GM13977 (cell line): Measurements from ENCODE around the gene MDFIC2.
"Not testable (repeated sequence)": the region's sequence is repeated elsewhere in the genome, so short reads cannot be mapped to it uniquely, and the experiment has no call there.

Experiments used
- DNase-seq: peaks from one replicate; pipeline ENCODE4 v3.0.0; 2012; ENCODE audit warnings: low spot score
- CTCF ChIP-seq: IDR thresholded peaks from 2 replicates; pipeline ENCODE4 v1.5.1; 2012; ENCODE audit warnings: mild to moderate bottlenecking, control low read depth; ENCODE audit not compliant: insufficient read depth; ENCODE audit errors: extremely low read depth, missing control alignments
- in situ Hi-C: fragments of 300-500 bp; cut with MboI; formaldehyde crosslinking; loops from one replicate; pipeline ENCODE4 v1.12.0; 2022; ENCODE audit warnings: low sequenced_read_pairs, low pct_unique_long_range_greater_than_20kb, mixed read lengths, inconsistent platforms; ENCODE audit not compliant: unreplicated experiment

The MDFIC2 gene

DNA sequence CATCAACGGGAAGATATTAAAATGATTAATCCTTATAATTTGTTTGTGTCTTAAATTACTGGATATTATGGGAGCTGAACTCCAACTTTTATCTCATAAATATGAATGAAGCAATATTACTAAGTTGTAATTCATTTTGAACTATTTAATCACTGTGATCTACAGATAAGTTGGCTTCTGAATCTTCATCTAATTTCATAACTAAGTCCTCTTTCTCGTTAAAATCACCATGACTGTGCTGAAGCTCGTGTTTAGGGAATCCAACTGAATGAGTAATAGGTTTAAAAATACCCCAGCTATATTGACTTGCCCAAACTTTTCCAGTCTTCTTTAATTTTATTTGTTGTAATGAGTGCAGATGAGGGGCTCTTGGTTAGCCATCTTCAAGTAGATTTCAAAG is 14.1 kb downstream of the MDFIC2 start:
- TF ChIP-seq CTCF = no peak
- in situ Hi-C loops = no loop called here
- no peak for DNase-seq

DNA sequence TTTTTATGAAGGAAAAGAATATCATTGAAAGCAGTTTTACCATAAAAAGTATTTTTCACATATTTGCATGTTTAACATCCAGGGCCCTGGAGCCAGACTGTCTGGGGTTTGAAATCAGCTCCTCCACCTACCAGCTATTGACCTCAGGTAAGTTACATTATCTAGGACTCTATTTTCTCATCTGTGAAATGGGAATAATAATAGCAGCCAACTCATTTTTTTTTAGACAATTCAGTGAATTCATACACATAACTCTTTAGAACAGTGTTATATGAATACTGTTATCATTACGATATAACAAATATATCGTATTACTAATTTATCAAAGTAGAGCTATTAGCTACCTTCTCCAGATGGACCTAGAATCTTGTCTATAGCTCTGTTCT is 21.3 kb downstream of the MDFIC2 start:
- in situ Hi-C loops = no loop called here

GRCh38 chr3:70290431-70291096 is 21.9 kb downstream of the MDFIC2 start:
- DNase-seq, in situ Hi-C loops: not testable (repeated sequence)

More for the DNA sequence above, 21.3 kb downstream of the MDFIC2 start:
- TF ChIP-seq CTCF = no peak
- no peak for DNase-seq

DNA sequence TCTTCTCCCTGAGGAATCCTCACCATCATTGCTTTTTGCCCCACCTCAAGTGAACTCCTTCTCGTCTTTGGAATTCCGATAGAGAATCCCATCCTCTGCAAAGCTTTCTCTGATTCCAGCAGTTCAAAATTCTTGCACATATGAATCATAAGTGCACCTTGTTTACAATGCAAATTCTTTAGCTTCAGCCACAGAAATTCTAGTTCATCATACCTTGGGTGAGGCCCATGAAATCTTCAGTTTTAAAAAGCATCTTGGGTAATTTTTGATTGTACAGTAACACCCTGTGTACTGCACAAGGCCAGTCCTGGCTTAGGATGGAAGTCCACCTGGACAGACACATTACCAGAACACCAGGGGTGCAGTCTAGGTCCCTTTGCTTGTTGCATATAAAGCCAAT is 30.8 kb downstream of the MDFIC2 start:
- no peak for TF ChIP-seq CTCF
- DNase-seq = no peak
- in situ Hi-C loops = no loop called here

DNA sequence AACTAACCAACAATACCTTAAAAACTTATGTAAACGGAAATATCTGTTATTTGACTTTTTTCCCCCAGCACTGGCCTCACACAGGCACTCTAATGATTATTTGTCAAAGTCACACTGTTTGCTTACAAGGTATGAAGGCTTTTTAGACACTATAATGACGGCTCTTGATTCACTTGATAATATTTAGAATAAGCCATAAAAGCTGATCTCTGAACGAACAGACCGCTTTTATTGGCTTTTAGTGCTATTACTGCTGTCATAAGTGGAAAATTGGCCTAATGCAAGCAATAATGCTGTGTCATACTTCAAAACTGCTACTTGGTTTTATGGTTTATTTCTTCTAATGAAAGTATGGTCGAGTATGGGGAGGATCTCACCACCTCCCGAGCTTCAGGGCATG is 35.1 kb downstream of the MDFIC2 start:
- TF ChIP-seq CTCF = no peak
- in situ Hi-C loops = no loop called here
- DNase-seq = no peak

DNA sequence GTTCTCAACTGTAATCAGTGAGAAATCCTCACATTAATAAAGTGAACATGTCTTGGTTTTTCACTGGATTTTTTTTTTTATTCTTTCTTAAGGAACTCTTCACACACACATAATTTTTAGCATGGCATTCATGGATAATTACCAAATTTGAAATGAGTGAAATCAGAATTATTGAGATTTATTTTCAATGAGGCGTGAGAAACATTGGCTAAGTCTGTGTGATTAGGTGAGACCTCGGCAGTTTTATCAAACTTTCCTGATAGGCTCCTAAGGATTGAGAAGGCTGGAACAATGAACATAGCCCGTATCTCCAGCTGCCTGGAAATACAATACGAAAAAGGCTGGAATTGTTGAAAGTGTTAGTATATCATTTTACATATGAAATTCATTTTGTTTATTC is 35.5 kb downstream of the MDFIC2 start:
- in situ Hi-C loops = no loop called here
- no peak for TF ChIP-seq CTCF
- no peak for DNase-seq

DNA sequence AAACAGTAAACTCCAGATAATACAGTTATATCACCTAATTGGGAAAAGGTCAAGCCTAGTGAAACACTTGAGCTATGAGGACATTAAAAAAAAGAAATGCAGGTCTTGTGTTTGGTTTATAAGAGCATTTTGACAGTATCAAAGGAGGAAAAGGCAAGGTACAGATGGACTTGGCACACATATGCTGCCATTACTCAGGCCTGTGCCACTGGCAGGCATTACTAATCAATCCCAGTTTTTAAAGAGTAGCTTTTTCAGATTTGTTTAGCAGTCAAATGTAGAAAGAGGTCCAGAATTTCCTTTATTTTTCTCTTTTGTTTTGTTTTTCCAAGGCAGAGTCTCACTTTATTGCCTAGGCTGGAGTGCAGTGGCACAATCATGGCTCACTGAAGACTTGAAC is 38.9 kb downstream of the MDFIC2 start:
- no peak for TF ChIP-seq CTCF
- DNase-seq = no peak
- in situ Hi-C loops = no loop called here
